Large intestine (tissue), 3 donors: ENCODE data around the gene NR2E3. TPM values are rescaled to one million over a fixed set of nuclear protein-coding genes. Genes with fewer than 3 reads are reported as not detected.
A peak's percentile ranks its signal among the peaks of the same experiment; 100 is the strongest.

Source experiments
- DNase-seq, 2 donors: peaks; one replicate each; pipeline versions ENCODE4 v3.0.0 to v3.0.0-alpha.2; 2013
- H3K27ac ChIP-seq: one replicate; pipeline ENCODE4 v1.5.1; 2013; ENCODE audit warnings: low read length
- H3K27me3 ChIP-seq: 2 replicates; pipeline ENCODE4 v1.6.1; 2013; ENCODE audit warnings: low read length; ENCODE audit not compliant: control insufficient read depth, insufficient read depth
- H3K36me3 ChIP-seq: 2 replicates; pipeline ENCODE4 v1.6.1; 2013; ENCODE audit warnings: low read length; ENCODE audit not compliant: control insufficient read depth, insufficient read depth
- H3K4me1 ChIP-seq: one replicate; pipeline ENCODE4 v1.6.1; 2013; ENCODE audit warnings: low read length; ENCODE audit not compliant: control insufficient read depth, insufficient read depth
- H3K4me3 ChIP-seq: one replicate; pipeline ENCODE4 v1.5.1; 2013; ENCODE audit warnings: low read length
- H3K9me3 ChIP-seq: one replicate; pipeline ENCODE4 v1.6.1; 2013; ENCODE audit warnings: mild to moderate bottlenecking, low read depth, low read length, moderate library complexity; ENCODE audit not compliant: control insufficient read depth
- WGBS: methylation state at CpG from one replicate; pipeline ENCODE4 v1.1.5; 2013; ENCODE audit warnings: low lambda C conversion rate; ENCODE audit not compliant: insufficient coverage; 5-methylcytosine and 5-hydroxymethylcytosine counted together
- polyA plus RNA-seq: library from polyadenylated mRNA; unstranded; fragments of 120-200 nt; gene quantifications from one replicate; pipeline ENCODE4 v1.2.1, GENCODE V29; 2013

NR2E3 gene
- polyA plus RNA-seq, 1 donor: 0.54 TPM

GRCh38 chr15:71780115-71780976 is 30.0 kb upstream of the NR2E3 start:
- H3K27ac ChIP-seq: no peak overlapping the region
- DNase-seq: peak; percentile 41 to 43
- 49% methylated on average over 5 of the region's 13 CpGs for whole genome bisulfite sequencing
- no peaks in the 10 kb centered on the region for H3K4me1 ChIP-seq
- H3K9me3 ChIP-seq: no peaks in the 10 kb centered on the region
- H3K27me3 ChIP-seq: no peaks in the 10 kb centered on the region
- no peaks in the 10 kb centered on the region for H3K36me3 ChIP-seq
- H3K4me3 ChIP-seq: no peak overlapping the region

GRCh38 chr15:71781179-71781964 is 29.0 kb upstream of the NR2E3 start:
- WGBS: no CpG with 5 or more reads among the region's 9 CpGs
- Histone ChIP-seq H3K27me3 (no peaks in the 10 kb centered on the region), H3K9me3 (no peaks in the 10 kb centered on the region), H3K36me3 (no peaks in the 10 kb centered on the region), H3K4me1 (no peaks in the 10 kb centered on the region), H3K4me3 (no peak overlapping the region), H3K27ac (no peak overlapping the region)
- no peak for DNase-seq

GRCh38 chr15:71781965-71782265 is 28.4 kb upstream of the NR2E3 start:
- DNase-seq: no peak
- H3K9me3 ChIP-seq: no peaks in the 10 kb centered on the region
- H3K27ac ChIP-seq: no peak overlapping the region
- no peaks in the 10 kb centered on the region for H3K4me1 ChIP-seq
- no peak overlapping the region for H3K4me3 ChIP-seq
- WGBS: 80% methylated on average over 1 of the region's 8 CpGs
- no peaks in the 10 kb centered on the region for H3K27me3 ChIP-seq
- no peaks in the 10 kb centered on the region for H3K36me3 ChIP-seq

GRCh38 chr15:71782422-71783165 is 27.8 kb upstream of the NR2E3 start:
- DNase-seq: no peak
- no peak overlapping the region for H3K4me3 ChIP-seq
- H3K27ac ChIP-seq: no peak overlapping the region
- H3K36me3 ChIP-seq: no peaks in the 10 kb centered on the region
- no peaks in the 10 kb centered on the region for H3K27me3 ChIP-seq
- H3K4me1 ChIP-seq: no peaks in the 10 kb centered on the region
- WGBS: 100% methylated on average over 1 of the region's 10 CpGs
- H3K9me3 ChIP-seq: no peaks in the 10 kb centered on the region

GRCh38 chr15:71784719-71785118 is 25.6 kb upstream of the NR2E3 start:
- no peak for DNase-seq
- H3K9me3 ChIP-seq: no peaks in the 10 kb centered on the region
- H3K27me3 ChIP-seq: no peaks in the 10 kb centered on the region
- H3K36me3 ChIP-seq: no peaks in the 10 kb centered on the region
- H3K4me3 ChIP-seq: no peak overlapping the region
- no peak overlapping the region for H3K27ac ChIP-seq
- H3K4me1 ChIP-seq: peaks cover 13% of the 10 kb centered on the region
- WGBS: no CpG with 5 or more reads among the region's 6 CpGs

- Histone ChIP-seq H3K4me3 (no peak overlapping the region), H3K36me3 (no peaks in the 10 kb centered on the region), H3K9me3 (no peaks in the 10 kb centered on the region), H3K27me3 (no peaks in the 10 kb centered on the region), H3K27ac (no peak overlapping the region), H3K4me1 (peaks cover 24% of the 10 kb centered on the region)
- 100% methylated on average over 1 of the region's 2 CpGs for WGBS
- DNase-seq: no peak
Measured at GRCh38 chr15:71785996-71786395, 24.4 kb upstream of the NR2E3 start.

GRCh38 chr15:71786673-71787072 is 23.7 kb upstream of the NR2E3 start:
- H3K36me3 ChIP-seq: no peaks in the 10 kb centered on the region
- H3K9me3 ChIP-seq: no peaks in the 10 kb centered on the region
- peaks cover 30% of the 10 kb centered on the region for H3K4me1 ChIP-seq
- H3K4me3 ChIP-seq: no peak overlapping the region
- no peak overlapping the region for H3K27ac ChIP-seq
- no peak for DNase-seq
- no peaks in the 10 kb centered on the region for H3K27me3 ChIP-seq
- WGBS: 80% methylated on average over 3 of the region's 7 CpGs

GRCh38 chr15:71788646-71789579 is 21.4 kb upstream of the NR2E3 start:
- Histone ChIP-seq H3K27ac (peak overlapping the region; percentile 88), H3K36me3 (no peaks in the 10 kb centered on the region), H3K9me3 (no peaks in the 10 kb centered on the region), H3K4me3 (no peak overlapping the region), H3K4me1 (peaks cover 34% of the 10 kb centered on the region), H3K27me3 (no peaks in the 10 kb centered on the region)
- peak; percentile 92 to 97 for DNase-seq
- WGBS: no CpG with 5 or more reads among the region's 15 CpGs

GRCh38 chr15:71789616-71790015 is 20.7 kb upstream of the NR2E3 start:
- H3K4me3 ChIP-seq: no peak overlapping the region
- no peaks in the 10 kb centered on the region for H3K9me3 ChIP-seq
- peak overlapping the region; percentile 88 for H3K27ac ChIP-seq
- no peak for DNase-seq
- H3K4me1 ChIP-seq: peaks cover 34% of the 10 kb centered on the region
- no peaks in the 10 kb centered on the region for H3K27me3 ChIP-seq
- no CpG with 5 or more reads among the region's 6 CpGs for WGBS
- no peaks in the 10 kb centered on the region for H3K36me3 ChIP-seq
